Effector CD8-positive, alpha-beta T cell (primary cell): ENCODE measurements around the gene USP17L26.
"Not testable (repeated sequence)": the region's sequence is repeated elsewhere in the genome, so short reads cannot be mapped to it uniquely, and the experiment has no call there.

Experiments
- DNase-seq: peaks from one replicate; lab custom pipeline; 2025; lab: John Stamatoyannopoulos, UW
- total RNA-seq, 4 experiments: gene quantifications; one replicate each; lab custom pipeline; 2026; lab: John Stamatoyannopoulos, UW

USP17L26 gene
- total RNA-seq: 0 reads per million in 4 experiments

- not testable (repeated sequence) for DNase-seq
Observed at GRCh38 chr4:9334358-9334757, at the start of gene USP17L26. Gene USP17L26 (plus strand): TSS chr4:9334658. CDS start chr4:9334658, 0 bp downstream.

GRCh38 chr4:9324191-9324590 is 10.3 kb upstream of the USP17L26 start:
- DNase-seq: not testable (repeated sequence)

- DNase-seq: not testable (repeated sequence)
Observed at GRCh38 chr4:9324865-9325264, 9.6 kb upstream of the USP17L26 start, which contains the start of gene USP17L24. Gene USP17L24 (plus strand): TSS chr4:9325165. CDS start chr4:9325165, 0 bp downstream.

GRCh38 chr4:9329611-9330010 is 4.8 kb upstream of the USP17L26 start, which contains the start of gene USP17L25:
Gene USP17L25 (plus strand): TSS chr4:9329911. CDS start chr4:9329911, 0 bp downstream.
- DNase-seq: not testable (repeated sequence)

GRCh38 chr4:9339103-9339502 is 4.6 kb downstream of the USP17L26 start, which contains the start of gene USP17L5:
Gene USP17L5 (plus strand): TSS chr4:9339403. CDS start chr4:9339403, 0 bp downstream.
- not testable (repeated sequence) for DNase-seq

GRCh38 chr4:9343848-9344247 is 9.4 kb downstream of the USP17L26 start, which contains the start of gene USP17L27:
Gene USP17L27 (plus strand): TSS chr4:9344148. CDS start chr4:9344148, 0 bp downstream.
- DNase-seq: not testable (repeated sequence)

- not testable (repeated sequence) for DNase-seq
Observed at GRCh38 chr4:9348593-9348992, 14.1 kb downstream of the USP17L26 start, which contains the start of gene USP17L28. Gene USP17L28 (plus strand): TSS chr4:9348893. CDS start chr4:9348893, 0 bp downstream.

- not testable (repeated sequence) for DNase-seq
Observed at GRCh38 chr4:9350866-9351265, 16.4 kb downstream of the USP17L26 start.

GRCh38 chr4:9353338-9353737 is 18.9 kb downstream of the USP17L26 start, which contains the start of gene USP17L29:
Gene USP17L29 (plus strand): TSS chr4:9353638. CDS start chr4:9353638, 0 bp downstream.
- not testable (repeated sequence) for DNase-seq

- DNase-seq: not testable (repeated sequence)
Observed at GRCh38 chr4:9362829-9363228, 28.4 kb downstream of the USP17L26 start, which contains the start of gene USP17L30. Gene USP17L30 (plus strand): TSS chr4:9363129. CDS start chr4:9363129, 0 bp downstream.

GRCh38 chr4:9379881-9380280 is 45.4 kb downstream of the USP17L26 start:
- not testable (repeated sequence) for DNase-seq

- not testable (repeated sequence) for DNase-seq
Observed at GRCh38 chr4:9381012-9381534, 46.6 kb downstream of the USP17L26 start.

- DNase-seq: no peak
Observed at GRCh38 chr4:9384126-9384525, 49.7 kb downstream of the USP17L26 start.
